HPDE6-E6E7 (cell line): ENCODE measurements around the gene DHX34.
"Not testable (repeated sequence)": the region's sequence is repeated elsewhere in the genome, so short reads cannot be mapped to it uniquely, and the experiment has no call there.

ENCODE experiments used
- DNase-seq: peaks from one replicate; pipeline ENCODE4 v3.0.0; 2011; ENCODE audit warnings: missing footprints; ENCODE audit errors: extremely low spot score

The DHX34 gene

GRCh38 chr19:47331490-47331889 is 17.6 kb upstream of the DHX34 start:
- no peak for DNase-seq

- no peak for DNase-seq
These were observed 17.1 kb upstream of the DHX34 start, which contains the start of gene C5AR2 for GRCh38 chr19:47331931-47332547. Gene C5AR2 (plus strand): TSS chr19:47332175. CDS start chr19:47340800, 8,625 bp downstream.

GRCh38 chr19:47336765-47337718 is 12.1 kb upstream of the DHX34 start:
- DNase-seq: not testable (repeated sequence)

- DNase-seq: no peak
These were observed 9.8 kb upstream of the DHX34 start for GRCh38 chr19:47339196-47339880.

- no peak for DNase-seq
These were observed 8.5 kb upstream of the DHX34 start for GRCh38 chr19:47340477-47341208.

- no peak for DNase-seq
These were observed 7.4 kb upstream of the DHX34 start for GRCh38 chr19:47341734-47342133.

GRCh38 chr19:47343194-47343802 is 5.8 kb upstream of the DHX34 start:
- no peak for DNase-seq

GRCh38 chr19:47344425-47344824 is 4.7 kb upstream of the DHX34 start:
- no peak for DNase-seq

GRCh38 chr19:47346024-47346423 is 3.1 kb upstream of the DHX34 start:
- not testable (repeated sequence) for DNase-seq

- DNase-seq: no peak
These were observed 1.5 kb downstream of the DHX34 start for GRCh38 chr19:47350630-47351029.

- DNase-seq: no peak
These were observed 2.4 kb downstream of the DHX34 start for GRCh38 chr19:47351548-47351947.

- DNase-seq: no peak
These were observed 3.0 kb downstream of the DHX34 start for GRCh38 chr19:47352095-47352494.

- no peak for DNase-seq
These were observed 4.2 kb downstream of the DHX34 start for GRCh38 chr19:47353307-47353712.

- DNase-seq: no peak
These were observed 7.8 kb downstream of the DHX34 start for GRCh38 chr19:47356900-47357299.

- no peak for DNase-seq
These were observed 8.9 kb downstream of the DHX34 start for GRCh38 chr19:47357788-47358680.

GRCh38 chr19:47358936-47359335 is 9.8 kb downstream of the DHX34 start:
- DNase-seq: no peak

- no peak for DNase-seq
These were observed 13.2 kb downstream of the DHX34 start for GRCh38 chr19:47362321-47362720.

GRCh38 chr19:47363758-47364531 is 14.8 kb downstream of the DHX34 start:
- peak; percentile 59 for DNase-seq

GRCh38 chr19:47365455-47365854 is 16.3 kb downstream of the DHX34 start:
- DNase-seq: not testable (repeated sequence)
